ENCODE data around the gene CD4.

CD4 gene

DNA sequence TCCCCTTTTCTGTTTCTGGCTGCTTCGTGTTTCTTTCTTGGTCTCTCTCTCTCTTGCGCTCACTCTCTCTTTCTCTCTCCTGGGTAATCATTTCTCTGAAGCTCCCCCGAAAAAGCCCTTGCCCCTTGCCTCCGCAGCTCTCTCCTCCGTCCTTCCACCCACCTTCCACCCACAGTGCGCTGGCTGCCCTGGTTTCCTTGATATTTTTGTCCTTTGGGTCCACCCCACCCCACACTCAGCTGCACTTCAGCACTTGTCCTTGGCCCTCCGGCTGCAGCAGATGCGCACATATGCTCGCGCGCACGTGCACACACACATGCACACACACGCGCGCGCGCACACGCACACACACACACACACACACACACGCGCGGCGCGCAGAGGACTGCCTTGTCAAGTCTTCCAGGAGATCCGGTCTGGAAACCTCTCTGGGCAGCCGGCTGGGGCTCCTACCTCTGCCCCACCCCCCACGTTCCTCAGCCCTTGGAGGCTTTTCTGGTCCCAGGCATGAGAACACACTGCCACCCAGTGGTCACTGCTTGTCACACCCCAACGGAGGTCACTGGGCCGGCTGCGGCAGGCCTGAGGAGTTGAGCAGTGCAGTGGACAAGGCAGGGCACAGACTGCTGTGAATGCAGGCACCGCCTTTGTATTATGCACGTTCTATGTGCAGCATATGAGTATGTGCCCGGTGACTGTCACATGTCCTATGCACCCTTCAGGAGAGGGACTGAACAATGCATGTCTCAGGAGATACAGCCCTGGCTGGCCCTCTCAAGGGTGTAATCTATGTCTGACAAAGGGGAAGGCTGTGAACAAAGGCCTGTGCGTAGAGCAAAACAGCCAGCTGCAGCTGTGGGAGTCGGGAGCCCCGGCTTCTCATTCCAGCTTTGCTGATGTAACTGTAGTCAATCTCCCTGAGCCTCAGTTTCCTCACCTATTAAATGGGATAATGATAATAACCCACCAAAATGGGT is 10.5 kb upstream of the CD4 start:
- peak; percentile 47 for DNase-seq

DNA sequence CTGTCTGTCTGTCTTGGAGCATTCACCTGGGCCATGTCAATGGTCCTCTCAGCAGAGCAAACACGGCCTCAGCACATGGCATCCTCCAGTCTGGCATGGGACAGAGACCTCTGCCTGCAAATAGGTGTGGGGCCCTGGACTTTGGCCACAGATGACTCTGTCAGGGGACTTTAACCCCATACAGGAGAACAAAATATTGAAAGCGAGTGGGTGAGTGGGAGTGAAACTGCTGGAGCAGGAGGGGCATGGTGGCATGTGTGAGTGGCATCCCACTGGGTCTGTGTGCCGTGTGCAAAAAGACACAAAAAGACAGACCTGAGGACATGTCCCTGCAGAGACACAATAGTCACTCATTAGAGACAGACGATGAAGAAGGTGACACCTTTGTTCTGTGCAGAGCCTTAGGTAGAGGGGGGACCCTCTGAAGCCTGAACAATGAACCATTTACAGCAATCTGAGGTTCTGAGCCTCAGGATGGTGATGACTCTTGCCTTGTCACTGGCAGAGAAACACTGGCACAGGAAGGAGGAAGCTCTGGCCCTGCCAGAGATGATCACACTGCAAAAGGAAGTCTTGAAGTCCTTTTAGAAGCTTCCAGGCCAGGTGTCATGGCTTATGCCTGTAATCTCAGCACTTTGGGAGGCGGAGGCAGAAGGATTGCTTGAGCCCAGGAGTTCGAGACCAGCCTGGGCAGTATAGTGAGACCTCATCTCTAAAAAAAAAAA is 9.5 kb upstream of the CD4 start:
- DNase-seq, result no peak

DNA sequence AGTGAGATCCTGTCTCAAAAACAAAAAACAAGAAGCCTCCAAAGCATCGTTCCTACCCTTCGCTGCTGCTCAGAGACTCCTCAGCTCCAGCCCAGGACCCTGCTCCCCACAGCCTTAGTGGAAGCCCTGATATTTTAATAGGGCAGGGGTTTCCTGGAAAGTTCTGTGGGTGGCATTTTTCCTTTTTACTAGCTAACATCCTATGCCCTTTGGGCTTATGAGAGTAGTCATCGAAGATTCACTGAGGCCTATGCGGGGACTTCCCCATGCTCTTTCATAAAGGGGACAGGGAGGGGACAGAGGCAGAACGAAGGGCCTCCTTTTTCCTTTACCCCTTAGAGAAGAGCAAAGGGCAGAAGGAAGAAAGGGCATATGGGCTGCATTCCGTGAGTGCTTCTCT is 8.8 kb upstream of the CD4 start:
- no peak for DNase-seq

DNA sequence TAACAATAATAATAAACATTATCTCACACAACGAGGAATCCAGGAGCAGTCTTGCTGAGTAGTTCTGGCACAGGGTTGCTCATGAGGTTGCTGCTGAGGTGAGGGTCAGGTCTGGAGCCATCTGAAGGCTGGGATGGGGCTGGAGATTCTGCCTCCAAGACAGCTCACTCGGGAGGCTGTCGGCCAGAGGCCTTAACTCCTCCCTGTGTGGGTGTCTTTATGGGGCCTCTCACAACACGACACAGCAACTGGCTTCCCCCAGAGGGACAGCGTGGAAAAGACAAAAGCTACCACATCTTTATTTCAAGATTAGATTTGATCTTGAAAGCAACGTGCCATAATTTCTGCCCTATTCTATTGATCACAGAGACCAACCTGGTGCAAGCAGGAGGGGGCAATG is 7.2 kb upstream of the CD4 start:
- DNase-seq, result no peak

DNA sequence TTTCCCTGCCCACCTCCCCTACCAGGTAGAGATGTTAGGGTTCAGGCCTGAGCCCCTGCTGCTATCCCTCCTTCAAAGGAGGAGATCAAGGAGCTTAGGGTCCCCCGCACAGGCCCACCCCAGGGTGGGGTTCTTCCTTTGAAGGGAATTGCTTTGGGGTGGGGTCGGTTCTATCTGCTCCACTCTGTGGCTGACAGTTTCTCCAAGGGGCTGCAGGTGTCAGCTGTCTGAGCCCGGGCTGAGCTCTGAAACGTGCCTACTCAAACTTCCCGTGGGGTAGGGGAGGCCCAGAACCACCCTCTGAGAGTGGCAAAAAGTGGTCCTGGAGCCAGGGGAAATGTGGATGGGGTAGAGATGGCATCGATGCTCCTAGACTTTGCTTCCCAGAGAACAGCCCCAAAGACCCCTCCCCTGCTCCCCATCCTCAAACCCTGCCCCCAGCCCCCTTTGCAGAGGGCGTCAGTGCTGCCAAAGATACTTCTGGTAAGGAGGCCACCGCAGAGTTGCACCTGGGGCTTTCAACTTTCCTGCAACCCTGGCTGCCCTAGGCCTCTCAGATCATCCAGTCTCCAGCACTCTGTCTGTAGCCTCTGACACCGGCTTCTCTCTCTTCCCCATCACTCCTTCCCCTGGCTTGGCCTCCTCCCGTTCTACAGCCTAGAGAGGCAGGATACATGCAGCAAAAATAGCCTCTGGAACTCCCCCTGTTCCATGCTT is 6.3 kb upstream of the CD4 start:
- no peak for DNase-seq

DNA sequence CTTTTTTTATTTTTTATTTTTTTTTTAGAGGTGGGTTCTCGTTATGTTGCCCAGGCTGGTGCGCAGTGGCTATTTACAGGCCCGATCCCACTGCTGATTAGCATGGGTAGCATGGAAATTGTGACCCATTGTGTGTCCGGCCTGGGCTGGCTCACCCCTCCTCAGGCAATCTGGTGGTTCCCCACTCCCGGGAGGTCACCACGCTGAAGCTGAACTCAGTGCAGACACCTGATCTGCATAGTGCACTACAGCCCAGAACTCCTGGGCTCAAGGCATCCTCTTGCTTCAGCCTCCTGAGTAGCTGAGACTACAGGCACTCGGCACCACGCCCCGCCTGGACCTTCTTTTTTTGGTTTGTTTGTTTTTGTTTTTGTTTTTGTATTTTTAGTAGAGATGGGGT is 5.5 kb upstream of the CD4 start:
- DNase-seq, result no peak

DNA sequence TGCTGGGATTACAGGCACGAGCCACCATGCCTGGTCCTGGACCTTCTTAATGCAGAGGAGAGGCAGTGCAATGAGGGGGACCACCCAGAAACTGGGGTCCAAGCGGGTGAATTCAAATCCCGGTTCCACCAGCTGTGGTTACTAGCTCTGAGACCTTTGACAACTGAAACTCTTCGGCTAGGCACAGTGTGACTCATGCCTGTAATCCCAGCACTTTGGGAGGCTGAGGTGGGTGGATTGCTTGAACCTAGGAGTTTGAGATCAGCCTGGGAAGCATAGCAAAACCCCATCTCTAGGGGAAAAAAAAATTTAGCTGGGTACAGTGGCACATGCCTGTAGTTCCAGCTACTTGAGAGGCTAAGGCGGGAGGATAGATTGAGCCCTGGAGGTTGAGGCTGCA is 5.0 kb upstream of the CD4 start:
- DNase-seq, result no peak

DNA sequence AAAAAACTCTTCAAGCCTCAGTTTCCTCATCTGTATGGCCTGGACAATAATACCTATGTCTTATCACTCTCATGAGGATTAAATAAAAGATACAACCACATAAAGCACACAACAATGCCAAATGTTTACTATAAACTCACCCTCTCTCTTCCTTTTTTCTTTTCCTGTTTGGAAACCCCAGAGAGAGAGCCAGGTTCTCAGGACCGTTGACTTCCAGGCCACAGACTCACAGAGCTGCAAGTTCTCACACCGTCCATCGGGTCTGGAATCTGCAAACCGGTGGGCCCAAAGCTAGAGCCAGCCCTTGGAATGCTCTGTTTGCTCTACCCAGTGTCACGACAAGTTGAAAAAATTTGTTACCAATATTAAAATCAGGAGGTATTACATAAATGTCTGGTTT is 4.6 kb upstream of the CD4 start:
- DNase-seq, result no peak

DNA sequence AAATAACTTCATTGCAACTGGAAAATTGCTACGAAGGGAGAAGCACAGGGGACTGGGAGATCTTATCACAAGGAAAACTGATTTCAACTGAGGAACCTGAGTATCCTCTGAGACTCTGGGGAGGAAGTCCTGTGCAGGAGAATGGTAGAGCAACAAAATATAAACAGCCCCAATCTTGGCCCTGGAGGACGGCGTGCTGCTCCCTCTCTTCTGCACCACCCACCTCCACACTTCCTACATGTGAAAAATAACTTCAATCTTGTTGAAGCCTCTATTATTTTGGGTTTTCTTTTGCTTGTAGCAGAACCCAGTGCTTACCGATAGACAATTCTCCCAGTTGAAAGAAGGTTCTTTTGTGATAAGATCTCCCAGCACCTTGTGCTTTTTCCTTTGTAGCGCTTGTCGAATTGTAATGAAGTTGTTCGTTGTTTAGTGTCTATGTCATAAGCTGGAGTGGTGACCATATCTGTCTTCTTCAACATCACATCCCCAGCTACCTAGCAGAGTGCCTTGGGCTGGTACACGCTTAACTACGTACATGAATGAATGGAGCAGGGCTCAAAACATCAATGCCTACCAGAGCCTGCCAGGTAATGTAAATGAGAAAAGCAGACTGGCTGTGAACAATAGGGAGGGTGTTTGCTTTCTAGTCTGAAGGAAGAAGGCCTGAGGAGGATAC is 2.8 kb upstream of the CD4 start:
- no peak for DNase-seq

DNA sequence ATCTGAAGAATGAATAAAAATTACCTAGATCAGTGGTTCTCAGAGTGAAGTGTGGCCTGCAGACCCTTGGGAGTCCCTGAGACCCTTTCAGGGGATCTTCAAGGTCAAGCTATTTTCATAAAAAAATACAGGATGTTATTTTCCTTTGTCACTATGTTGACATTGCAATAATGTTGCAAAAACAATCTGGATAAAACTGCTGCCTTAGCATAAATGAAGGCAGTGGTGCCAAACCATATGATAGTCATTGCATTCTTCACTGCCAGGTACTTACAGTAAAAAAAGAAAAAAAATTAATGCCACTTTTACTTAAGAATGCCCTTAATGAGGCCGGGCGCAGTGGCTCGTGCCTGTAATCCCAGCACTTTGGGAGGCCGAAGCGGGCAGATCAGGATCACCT is 2.0 kb upstream of the CD4 start:
- no peak for DNase-seq

DNA sequence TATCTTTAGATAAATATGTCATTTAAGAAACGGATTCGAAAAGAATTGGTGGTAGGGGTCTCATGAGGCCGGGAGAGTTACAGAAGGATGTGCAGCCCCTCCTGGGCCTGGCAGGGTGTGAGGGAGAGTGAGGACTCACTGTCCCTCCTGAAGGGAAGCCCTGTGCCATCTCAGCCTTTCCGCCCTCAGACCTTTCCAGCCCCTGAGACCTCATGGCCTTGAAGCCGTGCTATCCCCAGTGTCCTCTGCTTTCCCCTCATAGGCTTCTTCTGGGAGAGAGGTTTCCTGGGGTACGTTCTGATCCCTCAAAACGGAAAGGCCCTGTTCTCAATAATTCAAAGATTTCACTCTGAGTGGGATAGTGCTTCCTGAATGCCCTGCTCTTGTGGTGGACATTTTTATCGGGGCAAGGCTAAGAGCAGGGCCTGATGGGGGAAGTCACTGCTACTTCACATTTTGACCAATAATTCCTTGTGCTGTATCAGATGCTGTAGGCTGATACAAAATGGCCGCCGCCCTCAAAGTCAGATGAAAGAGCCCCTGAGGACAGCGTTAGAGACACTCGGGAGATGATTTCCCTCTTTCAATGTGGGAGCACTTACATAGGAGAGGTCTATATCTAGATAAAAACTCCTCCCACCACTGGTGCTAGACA is 1.3 kb downstream of the CD4 start:
- no peak for DNase-seq

DNA sequence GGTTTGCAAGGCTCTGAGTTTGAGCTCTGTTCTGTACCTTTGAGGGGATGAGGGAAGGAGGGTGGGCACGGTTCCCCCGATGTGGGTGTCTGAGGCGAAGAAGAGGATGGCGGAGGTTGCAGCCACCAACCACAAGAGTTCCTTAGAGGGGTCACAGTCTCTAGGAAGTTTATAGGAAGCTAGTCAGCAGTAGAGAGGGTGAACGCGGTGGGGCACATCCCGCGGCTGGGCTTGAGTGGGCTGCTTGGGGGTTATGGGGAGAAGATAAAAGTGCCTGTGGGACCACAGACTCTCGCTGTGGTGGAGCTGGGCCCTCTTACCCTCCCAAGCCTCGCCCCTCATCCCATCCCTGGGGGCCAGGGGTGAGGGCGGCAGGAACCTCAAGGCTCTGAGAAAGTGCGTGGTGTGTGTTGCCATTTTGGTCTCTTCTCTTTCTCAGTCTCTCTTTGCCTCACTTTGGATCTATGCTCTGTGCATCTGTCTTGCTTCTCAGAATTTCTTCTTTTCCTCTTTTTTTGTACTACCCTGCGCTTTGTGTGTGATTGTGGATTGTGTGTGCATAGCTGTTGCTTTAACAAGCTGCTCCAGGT is 2.7 kb downstream of the CD4 start:
- DNase-seq, result no peak

DNA sequence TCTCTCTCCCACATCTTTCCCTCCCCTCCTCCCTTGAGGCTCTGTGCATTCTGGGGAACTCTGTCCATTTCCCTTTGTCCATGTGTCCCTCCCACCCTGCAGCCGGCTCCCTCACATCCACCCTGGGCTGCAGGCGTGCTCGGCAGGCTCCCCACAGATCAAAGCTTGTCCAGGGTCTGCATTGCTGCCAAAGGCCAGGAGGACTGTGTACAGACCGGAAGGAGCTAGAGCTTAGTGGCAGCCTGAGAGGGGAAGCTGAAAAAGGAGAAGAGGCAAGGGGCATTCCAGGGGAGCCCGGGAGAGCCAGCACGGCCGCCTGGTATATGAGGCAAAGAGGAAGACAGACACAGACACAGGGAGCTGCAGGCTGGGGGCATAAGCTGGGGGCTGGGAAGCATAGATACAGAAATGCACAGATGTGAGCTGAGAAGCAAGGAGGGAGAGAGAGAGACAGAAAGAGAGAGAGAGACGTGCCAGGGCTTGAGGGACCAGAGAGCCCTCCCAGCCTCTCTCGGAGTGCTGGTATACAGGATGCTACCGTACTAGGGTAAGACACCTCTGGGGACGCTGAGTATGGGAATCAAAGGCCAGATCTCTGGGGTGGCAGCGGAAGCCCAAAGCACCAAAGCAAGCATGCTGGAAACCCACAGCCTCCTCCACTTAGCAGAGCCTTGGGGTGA is 3.3 kb downstream of the CD4 start:
- no peak for DNase-seq

DNA sequence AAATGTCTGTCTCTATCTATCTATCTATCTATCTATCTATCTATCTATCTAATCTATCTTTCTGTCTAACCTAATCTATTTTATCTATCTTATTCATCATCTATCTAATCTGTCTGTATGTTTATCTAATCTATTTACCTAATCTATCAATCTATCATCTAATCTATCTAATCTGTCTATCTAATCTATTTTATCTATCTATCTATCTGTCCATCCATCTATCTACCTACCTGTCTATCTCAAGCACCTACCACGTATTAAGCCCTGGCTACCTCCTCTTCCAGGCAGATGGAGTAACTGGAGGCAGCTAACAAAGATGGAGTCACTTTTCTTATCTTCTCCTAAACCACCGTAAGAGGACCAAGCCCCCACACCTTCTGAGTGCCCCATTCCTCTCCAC is 5.8 kb downstream of the CD4 start:
- DNase-seq, result no peak

DNA sequence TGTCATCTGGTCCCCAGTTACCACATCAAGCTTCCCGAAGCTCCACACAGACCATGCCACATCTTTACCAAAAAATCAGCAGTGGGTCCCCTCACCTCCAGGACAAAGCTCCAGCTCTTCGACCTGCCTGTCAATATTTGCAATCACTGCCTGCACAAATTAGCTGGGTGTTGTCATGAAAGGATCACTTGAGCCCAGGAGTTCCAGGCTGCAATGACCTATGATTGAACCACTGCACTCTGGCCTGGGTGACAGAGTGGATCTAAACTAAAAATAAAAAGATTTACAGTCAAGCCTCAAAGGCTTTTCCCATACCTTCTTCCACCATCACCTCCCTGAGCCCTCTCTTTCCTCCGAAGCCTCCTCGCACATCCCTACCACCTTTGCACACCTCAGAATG is 7.2 kb downstream of the CD4 start:
- no peak for DNase-seq

DNA sequence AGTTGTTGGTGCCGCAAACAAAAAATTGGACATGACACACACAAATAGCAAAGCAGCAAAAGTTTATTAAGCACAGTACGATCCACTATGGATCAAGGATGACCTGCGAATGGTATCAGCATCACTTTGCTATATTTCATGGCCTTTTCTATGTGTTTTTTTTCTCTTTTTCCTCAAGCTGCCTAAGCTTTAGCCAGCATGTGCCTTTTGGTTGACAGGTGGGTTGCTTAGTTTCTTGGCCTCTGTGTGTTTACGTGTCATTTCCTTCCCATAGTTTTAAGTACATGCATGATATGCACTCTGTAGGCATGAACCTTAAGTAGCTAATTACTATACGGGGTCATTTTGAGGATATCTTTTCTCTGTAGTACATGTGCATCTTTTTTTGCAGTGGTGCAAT is 9.8 kb downstream of the CD4 start:
- DNase-seq, result no peak

DNA sequence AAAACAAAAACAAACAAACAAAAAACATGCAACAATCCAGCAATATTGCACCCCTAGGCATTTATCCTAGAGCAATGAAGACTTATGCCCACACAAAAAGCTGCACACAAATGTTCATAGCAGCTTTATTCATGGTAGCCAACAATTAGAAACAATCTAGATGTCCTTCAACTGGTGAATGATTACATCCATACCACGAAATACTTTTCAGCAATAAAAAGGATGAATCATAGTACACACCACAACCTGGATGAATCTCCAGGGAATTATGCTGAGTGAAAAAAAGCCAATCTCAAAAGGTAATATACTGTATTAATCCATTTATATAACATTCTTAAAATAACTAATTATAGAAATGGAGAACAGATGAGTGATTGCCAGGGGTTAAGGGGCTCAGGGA is 17.8 kb downstream of the CD4 start:
- no peak for DNase-seq

DNA sequence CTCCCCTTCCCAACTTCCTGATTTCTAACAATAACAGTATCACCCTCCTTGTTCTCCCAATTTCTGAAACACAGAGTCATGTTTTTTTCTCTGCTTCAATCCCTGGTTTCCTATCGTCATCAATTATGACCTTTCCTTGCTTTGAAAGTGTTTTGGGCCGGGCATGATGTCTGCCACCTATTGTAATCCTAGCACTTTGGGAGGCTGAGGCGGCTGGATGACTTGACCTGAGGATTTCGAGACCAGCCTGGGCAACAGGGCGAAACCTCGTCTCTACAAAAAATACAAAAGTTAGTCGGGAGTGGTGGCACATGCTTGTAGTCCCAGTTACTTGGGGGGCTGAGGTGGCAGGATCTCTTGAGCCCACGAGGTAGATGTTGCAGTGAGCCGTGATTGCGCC is 19.7 kb downstream of the CD4 start:
- DNase-seq, result no peak

DNA sequence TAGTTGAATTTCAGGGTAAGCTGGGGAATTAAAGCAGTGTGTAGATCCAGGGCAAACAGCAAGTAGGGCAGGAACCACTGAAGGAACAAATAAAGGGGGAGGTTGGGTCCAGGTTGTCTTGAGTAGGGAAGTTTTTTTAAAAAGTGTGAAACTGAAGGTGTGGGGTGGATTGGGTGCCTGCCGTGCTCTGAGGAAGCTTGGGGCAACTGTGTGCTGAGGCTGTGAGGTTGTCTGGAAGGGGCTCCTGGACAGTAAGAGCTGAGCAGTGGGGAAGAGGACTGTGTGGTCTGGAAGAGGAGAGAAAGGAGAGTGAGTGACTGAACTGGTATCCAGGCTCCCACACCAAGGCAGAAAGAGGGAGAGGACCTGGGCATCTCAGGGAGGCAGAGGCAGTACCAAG is 21.4 kb downstream of the CD4 start:
- DNase-seq, result no peak

DNA sequence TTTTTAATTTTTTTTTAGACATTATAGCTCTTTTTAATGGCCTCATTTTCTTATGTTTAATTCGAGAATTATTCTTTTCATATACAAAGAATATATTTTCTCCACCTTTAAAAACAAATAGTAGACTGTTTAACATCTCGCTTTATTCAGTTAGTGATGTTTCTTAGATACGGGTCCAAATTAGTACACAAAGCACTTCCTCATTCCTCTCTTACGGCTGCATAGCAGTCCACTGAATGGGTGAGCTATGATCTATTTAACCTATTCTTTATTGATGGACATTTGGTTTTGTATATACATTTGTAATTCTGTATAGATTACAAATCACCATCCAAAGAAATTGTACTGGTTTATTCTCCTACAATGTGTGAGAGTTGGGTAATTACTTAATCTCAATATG is 24.0 kb downstream of the CD4 start:
- DNase-seq, result no peak

DNA sequence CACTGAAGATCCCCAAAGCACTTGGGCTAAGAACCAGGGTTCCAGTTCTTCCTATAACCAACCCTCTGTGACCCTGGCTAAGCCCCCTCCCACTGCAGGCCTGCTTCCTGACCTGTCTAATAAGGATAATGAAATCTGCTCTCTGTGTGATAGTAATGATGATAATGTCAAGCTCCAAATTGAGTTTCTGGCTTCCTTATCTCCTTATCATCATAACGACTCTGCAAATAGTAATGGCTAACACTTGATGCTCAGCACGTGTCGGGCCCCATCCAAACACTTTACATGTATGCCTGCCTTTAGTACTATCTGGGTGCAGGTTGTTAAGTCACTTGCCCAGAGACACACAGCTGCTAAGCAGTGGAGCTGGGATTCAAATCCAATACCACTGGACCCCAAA is 27.3 kb downstream of the CD4 start:
- DNase-seq, result no peak

DNA sequence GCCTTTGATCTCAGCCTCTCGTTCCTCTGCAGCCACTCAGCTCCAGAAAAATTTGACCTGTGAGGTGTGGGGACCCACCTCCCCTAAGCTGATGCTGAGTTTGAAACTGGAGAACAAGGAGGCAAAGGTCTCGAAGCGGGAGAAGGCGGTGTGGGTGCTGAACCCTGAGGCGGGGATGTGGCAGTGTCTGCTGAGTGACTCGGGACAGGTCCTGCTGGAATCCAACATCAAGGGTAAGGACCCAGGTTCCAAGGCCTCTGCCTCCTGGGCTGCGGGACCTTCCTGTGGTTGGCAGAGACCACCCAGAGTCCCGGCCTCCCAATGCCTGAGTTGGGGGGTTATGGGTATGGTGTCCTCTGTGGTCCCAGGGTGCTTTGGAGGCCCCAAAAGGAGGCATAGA is 27.8 kb downstream of the CD4 start:
- no peak for DNase-seq

Data from DMS 273 treated with DMSO at 0.1 percent for 48 hours (cell line).